Lower leg skin (tissue), 3 donors: ENCODE data around the gene IL12B.

Source experiments
- CTCF ChIP-seq, 3 donors: fragments of 450-650 bp; IDR thresholded peaks; one replicate each; pipeline ENCODE4 v1.5.1; 2016; ENCODE audit warnings: antibody characterized with exemption in 3 of 3, mild to moderate bottlenecking in 3 of 3, moderate library complexity in 2 of 3
- POLR2A ChIP-seq, 2 donors: fragments of 450-650 bp; IDR thresholded peaks; one replicate each; pipeline ENCODE4 v1.6.1; 2016 to 2017; ENCODE audit warnings: antibody characterized with exemption in 2 of 2, mild to moderate bottlenecking in 1 of 2, moderate library complexity in 1 of 2

- TF ChIP-seq CTCF (IDR thresholded peaks at IDR 0.05): no peak
- no peak for TF ChIP-seq POLR2A (IDR thresholded peaks at IDR 0.05)
These were observed 23.5 kb upstream of the IL12B start for GRCh38 chr5:159353661-159354252.
